Astrocyte of the cerebellum (primary cell): Measurements from ENCODE around the gene TIMM8B.

Source experiments
- DNase-seq: peaks from one replicate; pipeline ENCODE4 v3.0.0-alpha.2; 2011; ENCODE audit warnings: low read depth
- H3K4me3 ChIP-seq: 2 replicates; pipeline ENCODE4 v1.5.1; 2011; ENCODE audit warnings: mild to moderate bottlenecking, low read depth, low read length, moderate library complexity
- in situ Hi-C: cut with HindIII; loops from 2 replicates; pipeline ENCODE4 v1.10.0; 2017; ENCODE audit warnings: low sequenced_read_pairs
- TF ChIP-seq, protein P1 (sequence below): IDR thresholded peaks from 2 replicates; pipeline ENCODE4 v1.5.1; 2012; ENCODE audit warnings: low read length, low read depth, moderate library complexity, mild to moderate bottlenecking; ENCODE audit errors: missing control alignments

Gene TIMM8B

DNA sequence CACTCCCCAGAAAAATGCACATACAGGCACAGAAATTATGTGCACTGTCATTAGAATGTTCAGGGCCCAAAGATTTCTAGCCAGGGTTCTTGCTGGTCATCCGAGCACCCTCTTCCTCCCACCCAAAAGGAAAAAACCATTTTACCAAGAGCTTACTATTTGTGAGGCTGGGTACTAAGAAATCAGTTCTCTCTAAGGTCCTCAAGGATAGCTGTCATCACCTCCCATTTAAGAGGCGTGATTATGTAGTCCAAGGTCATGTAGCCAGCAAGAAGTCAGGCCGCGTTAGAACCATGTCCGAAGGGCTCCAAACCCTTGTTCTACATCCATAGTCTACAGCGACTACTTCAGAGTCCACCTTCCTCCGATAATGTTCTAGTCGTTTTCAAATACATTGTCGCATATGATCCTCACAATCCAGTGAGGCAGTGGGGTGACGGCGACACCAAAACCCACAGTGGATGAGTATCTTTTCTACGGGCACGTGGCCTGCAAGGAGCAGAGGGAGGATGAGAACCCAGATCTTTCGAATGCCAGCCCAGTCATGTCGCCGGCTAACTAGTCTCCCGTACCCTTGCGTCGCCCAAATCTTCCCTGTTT, 634 bp downstream of the TIMM8B start:
- TF ChIP-seq, protein P1, sequence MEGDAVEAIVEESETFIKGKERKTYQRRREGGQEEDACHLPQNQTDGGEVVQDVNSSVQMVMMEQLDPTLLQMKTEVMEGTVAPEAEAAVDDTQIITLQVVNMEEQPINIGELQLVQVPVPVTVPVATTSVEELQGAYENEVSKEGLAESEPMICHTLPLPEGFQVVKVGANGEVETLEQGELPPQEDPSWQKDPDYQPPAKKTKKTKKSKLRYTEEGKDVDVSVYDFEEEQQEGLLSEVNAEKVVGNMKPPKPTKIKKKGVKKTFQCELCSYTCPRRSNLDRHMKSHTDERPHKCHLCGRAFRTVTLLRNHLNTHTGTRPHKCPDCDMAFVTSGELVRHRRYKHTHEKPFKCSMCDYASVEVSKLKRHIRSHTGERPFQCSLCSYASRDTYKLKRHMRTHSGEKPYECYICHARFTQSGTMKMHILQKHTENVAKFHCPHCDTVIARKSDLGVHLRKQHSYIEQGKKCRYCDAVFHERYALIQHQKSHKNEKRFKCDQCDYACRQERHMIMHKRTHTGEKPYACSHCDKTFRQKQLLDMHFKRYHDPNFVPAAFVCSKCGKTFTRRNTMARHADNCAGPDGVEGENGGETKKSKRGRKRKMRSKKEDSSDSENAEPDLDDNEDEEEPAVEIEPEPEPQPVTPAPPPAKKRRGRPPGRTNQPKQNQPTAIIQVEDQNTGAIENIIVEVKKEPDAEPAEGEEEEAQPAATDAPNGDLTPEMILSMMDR = no peak
- in situ Hi-C loops = no loop called here
- no peak for DNase-seq
- peak overlapping the region; percentile 98 for H3K4me3 ChIP-seq

DNA sequence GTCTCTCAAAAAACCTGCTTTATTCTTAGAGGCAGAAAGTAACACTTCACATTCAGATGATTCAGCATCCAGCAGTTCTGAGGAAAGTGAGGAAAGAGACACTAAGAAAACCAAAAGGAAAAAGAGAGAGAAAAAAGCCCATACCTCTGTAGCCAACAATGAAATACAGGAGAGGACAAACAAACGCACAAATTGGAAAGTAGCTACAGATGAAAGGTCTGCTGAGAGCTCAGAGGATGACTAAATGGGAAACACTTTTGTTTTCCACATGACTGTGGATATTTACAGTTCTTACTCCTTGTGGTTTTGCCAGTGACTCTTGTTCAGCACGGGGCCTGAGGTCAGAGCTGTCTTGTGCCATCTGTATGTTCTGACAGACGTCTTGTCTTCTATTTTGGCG, 3.8 kb downstream of the TIMM8B start:
- no peak overlapping the region for H3K4me3 ChIP-seq
- TF ChIP-seq, protein P1 = no peak
- in situ Hi-C loops = no loop called here
- no peak for DNase-seq

DNA sequence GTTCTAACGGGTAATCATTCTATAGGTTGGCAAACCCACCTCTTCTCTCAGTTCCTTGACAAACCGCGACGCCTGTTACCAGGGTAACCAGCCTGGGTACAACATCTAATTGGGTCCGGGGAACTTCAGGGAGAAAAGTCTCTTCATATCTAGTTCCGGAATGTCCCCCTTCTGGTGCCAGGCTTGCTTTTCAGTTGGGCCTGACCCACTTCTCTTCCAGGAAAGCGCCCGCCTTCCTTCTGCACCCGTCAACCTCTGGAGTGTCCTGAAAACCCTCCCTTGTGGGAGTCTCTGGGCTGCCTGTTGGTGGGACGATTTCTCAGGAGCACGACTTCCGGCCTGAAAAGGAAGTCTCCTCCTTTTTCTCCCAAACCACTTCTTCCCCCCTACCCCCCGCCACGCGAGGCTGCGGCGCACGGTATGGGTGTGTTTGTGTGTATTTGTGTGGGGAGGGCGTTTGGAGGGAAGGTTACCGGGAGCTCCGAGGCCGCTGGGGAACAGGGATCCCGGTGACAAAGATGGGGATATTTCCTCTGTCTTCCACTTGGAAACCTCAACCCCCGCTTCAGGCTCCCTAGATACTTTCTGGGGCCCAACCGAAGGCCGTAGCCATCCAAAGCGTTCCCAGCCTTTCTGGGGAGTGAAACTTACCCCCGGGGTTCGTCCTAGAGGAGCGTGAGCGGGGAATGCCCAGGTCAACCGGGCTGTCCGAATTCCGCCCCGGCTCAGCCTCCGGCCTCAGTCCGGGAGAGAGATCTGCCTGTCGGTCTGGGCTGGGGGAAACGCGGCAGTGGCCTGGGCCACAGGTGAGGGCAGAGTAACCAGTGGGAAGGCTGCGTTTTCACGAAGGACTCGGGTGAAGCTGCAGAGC, 12.4 kb downstream of the TIMM8B start, which contains the start of the genes NKAPD1 and PIH1D2:
Gene NKAPD1, plus strand, starts transcription at position 359 of the 871 bp plus-strand sequence. CDS start 1,276 bp downstream, outside the sequence.
Gene PIH1D2, minus strand, starts transcription at position 77 of the 871 bp plus-strand sequence. CDS start 843 bp downstream, outside the sequence.
- in situ Hi-C loops = no loop called here
- TF ChIP-seq, protein P1 = peak; percentile 24
- peak; percentile 85 for DNase-seq
- H3K4me3 ChIP-seq = peak within 1 kb of the TSS; percentile 99

DNA sequence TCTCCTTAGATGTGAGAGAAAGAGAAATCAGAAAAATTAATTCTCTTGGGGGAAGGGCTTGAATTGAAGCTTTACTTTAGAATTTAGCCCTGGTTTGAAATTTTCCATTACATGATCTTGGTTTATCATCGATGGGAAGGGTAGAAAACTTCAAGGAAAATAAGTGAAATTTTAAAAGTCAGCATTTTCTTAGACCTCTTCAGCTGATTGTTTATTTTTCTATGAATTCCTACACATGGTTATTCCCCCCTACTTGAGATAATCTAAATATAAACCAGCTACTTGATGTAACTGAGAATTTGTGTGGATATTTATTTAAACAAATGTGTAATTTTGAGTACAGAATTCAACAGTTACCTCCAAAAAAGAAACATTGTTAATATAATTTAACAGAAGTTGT, 23.6 kb downstream of the TIMM8B start:
- no peak overlapping the region for H3K4me3 ChIP-seq
- no peak for DNase-seq
- TF ChIP-seq, protein P1 = no peak
- in situ Hi-C loops = no loop called here

DNA sequence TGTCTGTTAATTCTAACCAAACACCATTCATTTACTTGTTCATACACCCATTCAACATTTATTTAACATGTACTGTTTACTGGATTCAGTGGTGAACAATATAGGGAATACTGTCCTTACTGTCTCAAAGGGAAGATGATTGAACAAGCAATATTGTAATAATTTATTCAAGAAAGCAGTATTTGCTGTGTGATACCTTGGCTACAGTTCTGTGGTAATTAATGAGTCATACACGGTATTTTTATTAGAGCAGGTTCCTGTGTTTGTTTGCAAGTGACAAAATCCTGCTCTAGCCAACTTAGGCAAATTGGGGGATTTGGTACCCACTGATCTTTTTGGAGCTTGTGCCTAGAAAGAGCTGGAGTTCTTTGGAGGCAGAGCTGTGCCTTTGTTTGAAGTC, 28.5 kb downstream of the TIMM8B start:
- DNase-seq = no peak
- TF ChIP-seq, protein P1 = no peak
- in situ Hi-C loops = loop anchor here (5.0 kb wide), 1 partner anchor 36 kb away; no protein-coding TSS in a partner anchor
- no peak overlapping the region for H3K4me3 ChIP-seq

DNA sequence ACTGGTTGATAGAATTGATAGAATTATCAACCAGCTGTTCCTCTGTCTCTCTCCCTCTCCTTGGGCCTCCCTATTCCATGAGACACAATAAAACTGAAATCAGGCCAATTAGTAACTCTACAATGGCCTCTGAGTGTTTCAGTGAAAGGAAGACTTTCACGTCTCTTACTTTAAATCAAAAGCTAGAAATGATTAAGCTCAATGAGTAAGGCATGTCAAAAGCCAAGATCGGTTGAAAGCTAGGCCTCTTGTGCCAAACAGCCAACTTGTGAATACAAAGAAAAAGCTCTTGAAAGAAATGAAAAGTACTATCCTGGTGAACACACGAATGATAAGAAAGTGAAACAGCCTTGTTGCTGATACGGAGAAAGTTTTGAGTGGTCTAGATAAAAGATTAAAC, 29.4 kb downstream of the TIMM8B start:
- in situ Hi-C loops = loop anchor here (5.0 kb wide), 1 partner anchor 35 kb away; no protein-coding TSS in a partner anchor
- DNase-seq = no peak
- H3K4me3 ChIP-seq = no peak overlapping the region
- TF ChIP-seq, protein P1 = no peak
